Right renal pelvis (tissue), 4 donors: ENCODE measurements around the gene CD300LG. TPM values are rescaled to one million over a fixed set of nuclear protein-coding genes. Genes with fewer than 3 reads are reported as not detected.
"Not testable (repeated sequence)": the region's sequence is repeated elsewhere in the genome, so short reads cannot be mapped to it uniquely, and the experiment has no call there.

Experiments used
- DNase-seq, 4 donors: peaks; one replicate each; pipeline ENCODE4 v3.0.0-alpha.2; 2013; ENCODE audit warnings: low read depth in 4 of 4, low spot score in 3 of 4, missing footprints in 1 of 4
- polyA plus RNA-seq, 4 donors: library from polyadenylated mRNA; unstranded; fragments of 120-200 nt; gene quantifications; one replicate each; pipeline ENCODE4 v1.2.1, GENCODE V29; 2013; ENCODE audit not compliant: insufficient read length in 4 of 4

Gene CD300LG, protein sequence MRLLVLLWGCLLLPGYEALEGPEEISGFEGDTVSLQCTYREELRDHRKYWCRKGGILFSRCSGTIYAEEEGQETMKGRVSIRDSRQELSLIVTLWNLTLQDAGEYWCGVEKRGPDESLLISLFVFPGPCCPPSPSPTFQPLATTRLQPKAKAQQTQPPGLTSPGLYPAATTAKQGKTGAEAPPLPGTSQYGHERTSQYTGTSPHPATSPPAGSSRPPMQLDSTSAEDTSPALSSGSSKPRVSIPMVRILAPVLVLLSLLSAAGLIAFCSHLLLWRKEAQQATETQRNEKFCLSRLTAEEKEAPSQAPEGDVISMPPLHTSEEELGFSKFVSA
- polyA plus RNA-seq: 1 to 10 TPM in 1 of 4 donors, under 1 TPM in 3; 0.98 to 1.5 (median 0.99) TPM

DNA sequence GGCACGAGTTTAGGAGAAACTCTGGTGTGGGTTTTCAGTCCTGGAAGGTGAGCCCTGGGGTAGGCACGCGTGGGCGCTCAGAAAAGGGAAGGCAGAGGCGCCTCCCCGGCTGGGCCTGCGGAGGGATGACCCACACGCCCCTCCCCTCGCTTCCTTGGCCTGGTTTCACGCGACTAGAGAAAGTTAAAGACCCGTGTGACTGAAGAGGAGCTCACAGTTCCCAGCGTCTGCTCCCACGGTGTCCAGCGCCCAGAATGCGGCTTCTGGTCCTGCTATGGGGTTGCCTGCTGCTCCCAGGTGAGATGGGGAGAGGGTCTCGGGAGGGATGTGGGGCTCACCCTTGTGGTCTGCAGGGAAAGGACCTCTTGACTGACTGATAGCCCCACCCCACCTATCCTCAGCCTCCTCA lies at the start of gene CD300LG:
Gene CD300LG, plus strand, starts transcription at position 214 of the 409 bp plus-strand sequence. Its CDS starts 41 bp downstream, at position 255.
- no peak for DNase-seq

DNA sequence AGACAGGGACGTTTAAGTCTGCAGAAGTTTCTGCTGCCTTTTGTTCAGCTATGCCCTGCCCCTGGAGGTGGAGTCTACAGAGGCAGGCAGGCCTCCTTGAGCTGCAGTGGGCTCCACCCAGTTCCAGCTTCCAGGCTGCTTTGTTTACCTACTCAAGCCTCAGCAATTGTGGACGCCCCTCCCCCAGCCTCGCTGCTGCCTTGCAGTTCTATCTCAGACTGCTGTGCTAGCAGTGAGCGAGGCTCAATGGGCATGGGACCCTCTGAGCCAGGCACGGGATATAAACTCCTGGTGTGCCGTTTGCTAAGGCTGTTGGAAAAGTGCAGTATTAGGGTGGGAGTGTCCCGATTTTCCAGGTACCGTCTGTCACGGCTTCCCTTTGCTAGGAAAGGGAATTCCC lies 49.0 kb upstream of the CD300LG start:
- not testable (repeated sequence) for DNase-seq

DNA sequence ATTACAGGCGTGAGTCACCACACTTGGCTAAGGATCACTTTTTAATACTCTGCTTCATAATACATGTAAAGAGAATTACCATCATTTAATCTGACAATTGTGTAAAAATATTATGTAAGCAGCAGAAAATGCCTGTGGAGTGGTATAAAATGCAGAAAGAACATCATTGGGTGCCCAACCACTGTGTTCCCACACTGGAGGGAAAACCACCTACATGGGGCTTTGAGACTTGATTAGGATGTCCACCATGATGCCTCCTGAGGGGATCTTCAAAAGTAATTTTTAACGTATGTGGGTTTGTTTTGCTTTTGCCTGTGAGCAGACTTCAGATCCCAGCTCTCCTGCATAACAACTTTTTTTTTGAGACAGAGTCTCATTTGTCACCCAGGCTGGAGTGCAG lies 47.9 kb upstream of the CD300LG start:
- DNase-seq: no peak

DNA sequence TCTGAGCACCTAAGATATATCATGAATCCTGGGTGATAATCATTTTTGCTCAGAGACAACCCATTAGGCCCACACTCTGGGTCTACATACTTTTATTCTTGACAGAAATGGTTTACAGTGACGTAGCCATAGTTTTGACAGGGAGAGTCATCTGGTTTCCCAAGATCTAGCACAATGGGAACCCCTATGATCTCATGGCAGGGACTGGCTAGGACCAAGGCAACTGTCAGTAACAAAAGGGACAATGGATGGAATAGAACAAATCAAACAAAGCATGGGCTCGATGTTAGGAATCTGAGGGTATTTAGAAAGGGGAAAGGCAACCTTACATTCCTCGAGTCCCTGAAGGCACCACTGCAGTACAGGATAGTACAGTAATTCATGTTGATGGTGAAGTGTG lies 46.2 kb upstream of the CD300LG start:
- no peak for DNase-seq

DNA sequence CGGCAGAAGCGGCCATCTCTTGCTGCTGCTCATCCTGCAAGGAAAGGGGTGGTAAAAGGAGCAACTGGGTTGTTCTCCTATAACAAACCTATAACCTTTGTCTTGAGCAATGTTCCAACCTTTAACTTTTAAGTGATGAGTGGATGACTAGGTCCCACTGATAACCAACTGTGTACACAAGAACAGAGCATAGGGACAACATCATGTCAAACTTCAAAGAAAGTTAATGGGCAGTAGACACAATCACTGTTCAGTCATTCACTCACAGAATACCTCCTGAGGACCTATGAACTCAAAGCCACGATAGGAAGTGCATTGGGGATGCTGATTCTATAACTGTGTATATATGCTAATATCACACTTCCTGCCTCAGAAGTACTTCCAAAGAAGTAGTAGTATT lies 45.1 kb upstream of the CD300LG start:
- DNase-seq: no peak

DNA sequence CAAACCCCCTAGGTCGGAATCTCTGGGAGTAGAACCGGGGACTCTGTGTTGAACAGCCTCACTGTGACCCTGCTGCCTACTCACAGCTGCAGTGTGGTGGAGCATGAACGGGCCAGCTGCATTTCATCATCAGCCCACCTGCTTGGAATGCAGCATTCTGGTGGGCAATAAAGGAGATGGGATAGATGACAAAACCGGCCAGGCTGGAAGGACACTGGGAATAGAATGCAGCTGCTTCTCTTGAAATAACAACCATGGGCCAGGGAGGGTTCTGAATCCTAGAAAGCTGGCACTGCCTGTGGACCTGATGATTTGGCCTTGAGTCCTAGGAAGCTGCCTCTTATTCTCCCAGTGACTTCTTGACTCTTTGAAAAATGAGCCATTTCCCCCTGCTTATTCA lies 43.2 kb upstream of the CD300LG start:
- DNase-seq: peak in 2 of 4 donors; percentile 39 to 64

DNA sequence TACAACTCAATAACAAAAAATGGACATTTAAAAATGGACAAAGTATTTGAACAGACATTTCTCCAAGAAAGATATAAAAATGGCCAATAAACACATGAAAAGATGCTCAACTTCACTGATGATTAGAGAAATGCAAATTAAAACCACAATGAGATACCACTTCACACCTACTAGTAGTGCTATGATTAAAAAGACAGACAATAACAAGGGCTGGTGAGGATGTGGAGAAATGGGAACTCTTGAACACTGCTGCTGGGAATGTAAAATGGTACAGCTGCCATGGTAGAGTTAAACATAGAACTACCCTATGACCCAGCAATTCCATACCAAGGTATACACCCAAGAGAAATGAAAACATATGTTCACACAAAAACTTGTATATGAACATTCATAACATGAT lies 41.9 kb upstream of the CD300LG start:
- no peak for DNase-seq

DNA sequence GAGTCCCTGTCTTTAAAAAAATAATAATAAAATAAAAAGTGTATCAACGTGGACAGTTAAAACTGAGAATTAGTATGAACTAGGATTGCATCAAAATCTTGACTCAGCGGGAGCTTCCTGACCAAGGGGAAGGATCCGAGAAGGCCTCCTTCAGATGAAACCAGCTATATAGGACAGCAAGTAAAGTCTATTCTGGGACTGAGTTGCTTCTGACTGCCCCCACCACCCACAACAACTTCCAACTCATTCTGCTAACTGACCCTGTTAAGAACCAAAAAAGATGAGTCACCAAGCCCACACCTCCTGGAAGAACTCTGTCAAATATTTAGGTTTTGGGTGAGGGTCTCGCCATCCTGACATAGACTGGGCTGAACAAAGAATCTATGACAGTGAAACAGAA lies 38.9 kb upstream of the CD300LG start:
- no peak for DNase-seq

DNA sequence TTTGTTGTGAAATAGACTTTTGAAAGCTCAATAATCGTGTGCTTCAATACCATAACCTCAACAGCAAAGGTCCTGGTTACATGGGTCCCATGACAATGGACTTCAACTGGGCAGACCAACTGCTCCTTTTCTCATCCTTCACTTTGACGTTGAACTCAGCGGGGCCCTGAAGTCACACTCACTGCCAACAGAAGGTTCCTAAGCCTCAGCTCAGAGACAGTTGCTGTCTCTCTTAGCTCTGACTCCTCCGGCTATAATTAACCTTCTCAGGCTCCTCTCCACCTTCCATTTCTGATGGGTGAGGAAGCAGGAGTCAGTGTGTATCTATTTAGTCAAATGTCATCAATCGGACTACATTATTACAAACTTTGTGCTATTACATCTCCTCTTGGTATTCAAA lies 37.9 kb upstream of the CD300LG start:
- no peak for DNase-seq

DNA sequence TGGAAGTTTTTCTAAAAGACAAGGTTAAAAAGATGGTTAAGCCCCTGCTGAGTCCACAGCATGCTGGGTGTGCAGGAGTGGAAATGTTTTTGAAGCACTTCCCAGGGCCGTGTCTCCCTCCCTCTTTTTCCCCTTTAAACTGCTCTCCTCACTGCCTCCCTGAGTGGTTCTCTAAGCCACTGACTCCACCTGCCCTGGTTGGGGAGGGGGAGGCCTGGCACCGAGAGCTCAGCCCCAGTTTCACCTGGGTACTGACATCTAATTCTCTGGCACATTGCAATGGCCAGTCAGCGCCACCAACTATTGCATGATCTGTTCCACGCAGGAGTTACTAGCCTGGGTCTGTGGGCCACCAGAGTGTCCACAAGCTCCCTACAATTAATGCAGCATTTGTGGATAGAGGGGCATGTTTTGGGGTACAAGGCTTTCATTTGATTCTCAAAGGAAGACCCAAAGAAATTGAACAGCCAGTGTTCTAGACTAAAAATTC lies 36.7 kb upstream of the CD300LG start:
- no peak for DNase-seq

DNA sequence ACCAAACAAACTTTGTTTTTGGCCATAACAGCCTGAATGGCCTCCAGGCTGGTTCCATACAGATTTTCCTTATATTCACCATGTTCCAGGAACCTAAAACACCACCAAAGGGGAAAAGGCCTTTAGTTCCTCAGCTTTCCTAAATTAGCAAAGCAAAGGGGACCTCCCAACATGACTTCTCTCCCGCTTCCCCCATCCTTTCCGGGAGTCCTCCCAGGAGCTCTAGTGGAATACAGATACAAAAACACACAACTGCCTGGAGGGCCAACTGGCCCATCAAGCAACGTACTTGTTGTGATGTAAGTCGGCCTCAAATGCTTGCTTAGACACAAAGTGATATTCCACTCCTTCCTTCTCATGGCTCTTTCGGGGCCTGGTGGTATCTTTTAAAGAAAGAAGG lies 36.2 kb upstream of the CD300LG start:
- DNase-seq: no peak

DNA sequence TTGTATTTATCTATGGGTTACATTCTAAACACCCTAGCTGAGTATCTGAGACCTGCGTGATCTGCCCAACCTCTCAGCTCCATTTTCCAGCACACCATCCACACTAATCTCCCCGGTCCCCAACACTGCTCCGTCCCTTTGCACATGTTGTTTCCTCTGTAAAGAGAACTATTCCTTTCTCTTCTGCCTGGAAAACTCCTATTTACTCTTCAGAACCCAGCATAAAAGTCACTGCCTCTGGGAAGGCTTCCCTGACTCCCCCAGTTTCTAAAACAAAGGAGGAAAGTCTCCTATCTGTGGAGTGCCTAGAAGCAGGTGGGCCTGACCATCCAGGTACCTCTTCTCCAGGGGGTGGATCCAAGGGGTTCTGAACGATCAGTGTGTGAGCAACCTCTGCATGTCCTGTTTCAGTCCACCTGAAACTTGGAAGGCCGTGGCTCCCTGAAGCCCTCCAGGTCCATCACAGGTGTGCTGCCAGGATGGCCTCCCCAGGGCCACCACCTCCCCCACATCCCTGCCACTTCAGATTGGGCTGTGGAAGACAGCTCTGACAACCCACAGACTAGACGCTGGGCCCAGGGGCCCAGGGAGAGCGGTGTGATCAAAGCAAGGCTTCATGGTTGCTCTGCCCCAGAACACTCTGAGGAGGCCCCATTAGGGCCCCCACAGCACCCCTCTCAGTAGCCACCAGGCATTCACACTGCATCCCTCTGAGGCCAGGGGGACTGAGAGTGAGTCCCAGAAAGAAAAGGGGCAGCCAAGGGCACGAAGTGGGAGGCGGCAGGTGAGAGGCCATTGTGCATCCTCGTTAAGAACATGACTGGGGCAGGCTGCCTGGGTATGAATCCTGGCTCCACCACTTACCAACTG lies 34.3 kb upstream of the CD300LG start:
- no peak for DNase-seq

DNA sequence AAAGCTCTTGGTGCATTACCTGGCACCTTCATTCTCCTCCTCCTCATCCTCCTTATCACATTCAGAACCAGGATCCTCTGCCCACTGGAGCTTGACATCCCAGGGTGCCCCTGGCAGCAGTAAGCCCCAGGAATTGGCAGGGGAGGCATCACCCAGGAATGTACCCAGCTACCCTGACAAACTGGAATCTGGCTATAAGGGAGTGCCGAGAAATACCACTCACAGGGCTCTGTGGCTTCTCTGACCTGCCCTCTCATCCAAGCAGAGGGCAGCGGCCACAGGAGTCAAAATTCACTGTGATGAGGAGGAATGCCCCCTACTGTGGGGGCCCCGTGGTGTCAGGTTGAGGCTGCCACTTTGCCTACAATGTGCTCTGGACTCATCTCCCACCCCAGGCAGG lies 33.6 kb upstream of the CD300LG start:
- no peak for DNase-seq

DNA sequence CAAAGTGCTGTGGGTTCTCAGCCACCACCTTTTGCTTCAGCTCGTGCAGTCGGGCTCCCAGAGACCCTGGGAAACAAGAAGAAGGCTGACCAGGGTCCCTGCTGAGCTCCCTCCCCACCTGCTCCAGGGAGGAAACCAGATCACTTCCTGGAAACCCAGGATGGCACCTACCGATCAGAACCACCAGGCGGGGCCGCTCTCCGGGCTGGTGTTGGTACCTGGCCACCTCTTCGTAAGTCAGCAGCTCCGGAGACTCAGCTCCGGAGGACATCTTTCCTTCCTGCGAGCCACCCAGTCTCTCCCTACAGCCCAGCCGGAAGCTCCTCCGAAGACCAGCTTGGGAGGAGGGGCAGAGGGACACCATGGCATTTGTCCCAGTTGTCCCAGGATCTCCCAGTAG lies 33.0 kb upstream of the CD300LG start:
- no peak for DNase-seq

DNA sequence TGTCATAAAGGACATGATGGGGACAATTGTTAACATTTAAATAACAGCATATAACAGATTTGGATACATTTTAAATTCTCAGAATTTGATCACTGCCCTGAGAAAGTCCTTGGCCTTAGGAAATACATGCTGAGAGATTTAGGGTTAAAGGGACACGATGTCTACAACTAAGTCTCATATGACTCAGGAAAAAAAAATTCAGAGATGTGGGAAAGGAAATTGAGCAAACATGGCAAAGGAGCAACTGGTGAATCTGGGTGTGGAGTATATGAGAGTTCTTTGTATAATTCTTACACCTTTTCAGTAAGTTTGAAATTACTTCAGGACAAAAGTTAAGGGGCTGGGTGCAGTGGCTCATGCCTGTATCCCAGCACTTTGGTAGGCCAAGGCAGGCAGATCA lies 32.3 kb upstream of the CD300LG start:
- no peak for DNase-seq

DNA sequence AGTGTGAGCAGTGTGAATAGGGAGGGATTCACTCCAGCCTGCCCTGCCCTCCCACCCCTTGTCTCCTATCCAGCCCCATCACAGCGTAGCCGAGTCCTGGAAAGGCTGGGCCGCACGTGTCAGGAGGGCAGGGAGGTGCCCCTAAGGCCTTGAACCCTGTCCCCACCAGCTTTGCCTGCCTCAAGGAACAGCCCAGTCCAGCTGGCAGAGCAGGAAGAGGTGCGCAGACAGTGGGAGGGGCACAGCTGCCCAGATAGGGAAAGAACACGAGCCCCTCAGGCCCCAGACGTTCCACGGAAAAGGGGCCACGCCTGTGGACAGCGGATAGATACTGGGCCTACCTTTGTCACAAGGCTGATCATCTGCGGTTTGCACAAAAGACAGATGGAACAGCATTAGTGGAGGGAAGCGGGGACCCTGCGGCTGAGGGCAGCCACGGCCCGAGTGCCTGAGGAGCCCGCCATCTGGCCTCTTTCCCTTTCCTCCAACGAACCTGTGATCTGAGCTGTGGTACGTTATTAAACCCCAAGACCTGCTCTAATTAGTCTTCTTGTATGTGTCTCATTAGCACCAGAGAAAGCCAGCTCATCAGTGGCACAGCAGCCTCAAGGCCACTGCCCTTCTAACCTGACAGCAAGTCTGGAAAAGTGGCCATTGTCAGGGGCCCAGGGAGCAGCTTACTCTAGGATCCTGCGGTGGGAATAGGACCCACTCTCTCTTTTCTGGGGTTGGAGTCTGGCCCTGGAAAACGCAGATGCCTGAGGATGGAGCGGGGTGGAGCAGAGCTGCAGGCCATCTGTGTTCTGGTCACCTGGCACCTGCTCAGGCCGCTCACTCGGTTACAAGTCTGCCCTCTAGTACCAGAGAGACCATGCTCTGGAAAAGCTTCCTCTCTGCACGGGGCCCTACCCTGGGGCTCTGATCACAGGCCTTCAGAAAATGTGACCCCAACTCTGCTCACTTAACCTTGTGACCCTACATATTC lies 30.3 kb upstream of the CD300LG start:
- DNase-seq: no peak

DNA sequence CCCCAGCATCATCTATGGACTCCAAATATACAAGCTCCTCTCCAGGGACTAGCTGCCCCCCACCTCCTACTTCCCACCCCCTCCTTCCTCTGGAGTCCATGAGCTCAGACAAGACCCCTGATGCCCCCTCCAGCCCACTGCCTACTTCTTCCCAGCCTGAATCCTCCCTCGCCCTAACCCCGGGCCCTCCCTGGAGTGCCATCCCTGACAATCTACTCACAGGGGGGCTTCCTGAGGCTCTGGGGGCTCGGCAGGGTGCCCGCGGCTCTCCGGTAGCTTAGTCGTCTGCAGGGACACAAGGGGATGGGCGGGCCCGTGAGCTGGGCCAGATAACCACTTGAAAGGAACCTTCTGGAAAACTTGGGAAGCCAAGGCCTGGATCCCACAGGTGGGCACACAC lies 29.1 kb upstream of the CD300LG start:
- DNase-seq: no peak

DNA sequence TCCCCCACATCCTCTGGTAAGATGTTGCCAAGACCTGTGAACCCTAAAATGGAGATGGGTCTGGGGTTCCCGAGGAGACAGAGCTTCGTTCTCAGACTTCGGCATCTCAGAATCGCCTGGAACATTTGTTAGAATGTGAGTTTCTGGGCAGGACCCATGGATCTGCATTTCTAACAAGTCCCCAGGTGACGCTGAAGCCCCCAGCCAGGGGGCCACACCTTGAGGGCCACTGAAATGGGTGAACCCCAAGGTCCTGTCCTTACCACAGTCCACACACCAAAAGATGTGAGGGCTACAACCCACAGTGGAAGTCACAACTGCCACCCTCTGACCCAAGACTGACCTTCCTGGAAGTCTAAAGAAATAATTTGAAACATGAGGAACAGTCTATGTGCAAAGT lies 28.0 kb upstream of the CD300LG start:
- no peak for DNase-seq

DNA sequence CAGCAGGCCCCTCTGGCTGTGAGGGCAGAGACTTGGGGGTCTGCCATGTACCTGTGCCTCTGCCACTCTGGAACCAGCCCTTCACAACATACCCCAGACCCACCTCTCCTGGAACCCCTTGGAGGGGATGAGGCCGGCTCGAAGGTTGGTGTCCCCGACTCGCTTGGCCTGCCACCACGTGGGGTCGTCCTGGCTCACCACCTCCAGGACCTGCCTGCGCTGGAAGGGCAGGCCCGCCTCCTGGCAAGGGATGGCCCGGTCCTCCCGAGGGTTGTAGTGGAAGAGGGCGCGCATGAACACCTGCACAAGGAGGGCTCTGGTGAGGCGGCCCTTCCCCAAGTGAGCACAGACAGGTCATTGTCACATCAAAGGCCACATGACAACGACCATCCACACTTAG lies 26.2 kb upstream of the CD300LG start:
- no peak for DNase-seq

DNA sequence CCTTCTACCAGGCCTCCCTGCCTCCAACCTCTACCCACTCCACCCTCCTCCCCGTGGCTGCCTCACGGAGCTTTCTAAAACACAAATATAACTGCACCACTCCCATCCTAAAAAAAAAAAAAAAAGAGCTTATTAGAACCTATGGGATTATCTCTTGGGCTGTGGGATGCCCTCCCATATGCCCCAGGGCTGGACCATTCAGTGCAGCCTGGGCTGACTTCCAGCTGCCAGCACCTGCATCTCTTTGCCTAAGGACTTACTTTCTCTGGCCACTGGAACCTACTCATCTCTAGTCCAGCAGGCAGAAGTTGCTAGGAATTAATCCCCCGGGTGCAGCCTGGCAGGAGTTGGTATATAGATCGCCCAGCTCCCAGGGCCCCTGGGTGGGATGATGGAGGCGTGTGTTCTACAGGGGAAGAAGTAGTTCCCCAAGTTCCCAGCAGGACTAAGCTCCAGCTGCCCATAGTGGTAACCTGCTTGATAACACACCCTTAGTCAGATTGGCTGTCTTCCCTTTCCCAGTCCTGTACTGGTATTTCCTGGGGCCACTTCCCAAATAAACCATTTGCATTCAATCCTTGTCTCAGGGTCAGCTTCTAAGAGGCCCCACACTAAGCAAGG lies 24.3 kb upstream of the CD300LG start:
- DNase-seq: no peak
